B cell (primary cell): ENCODE data around the gene PTPN21.

Experiments
- CTCF ChIP-seq: fragments of 200-600 bp; IDR thresholded peaks from one replicate; pipeline ENCODE4 v1.8.0; 2022; ENCODE audit warnings: antibody characterized with exemption, mild to moderate bottlenecking
- EZH2 ChIP-seq: IDR thresholded peaks from 2 replicates; pipeline ENCODE4 v1.6.1; 2012; ENCODE audit warnings: borderline replicate concordance, low read depth, mild to moderate bottlenecking, moderate library complexity, low read length; ENCODE audit not compliant: insufficient read depth, poor library complexity, severe bottlenecking

GRCh38 chr14:88507208-88507607 lies 47.6 kb downstream of the PTPN21 start:
- TF ChIP-seq CTCF, result no peak
- no peak for TF ChIP-seq EZH2
